ENCODE results near the gene POLA2. TPM values are rescaled to one million over a fixed set of nuclear protein-coding genes. Genes with fewer than 3 reads are reported as not detected.

POLA2 gene
- total and polyA plus RNA-seq, 2 donors (not counting 3 experiments of a cell fraction or from before 2014, with no cell fraction given): 24.0 to 30.0 TPM

- Histone ChIP-seq H3K9me1 (replicated peaks; ENCODE audit: control insufficient read depth, extremely low read depth, insufficient read depth, low read length) (no peaks in the 10 kb centered on the region), H3K36me3 (ENCODE audit: control insufficient read depth in 2 of 2, extremely low read depth in 1 of 2, insufficient read depth in 2 of 2, low read length in 2 of 2) (peaks cover 22 to 26% of the 10 kb centered on the region in 2 experiments), H3K4me2 (ENCODE audit: insufficient read depth, low read length) (no peak overlapping the region), H3K79me2 (ENCODE audit: control insufficient read depth, insufficient read depth, low read length) (peaks cover 67% of the 10 kb centered on the region), H4K20me1 (replicated peaks; ENCODE audit: control insufficient read depth, extremely low read depth, insufficient read depth, low read length) (no peaks in the 10 kb centered on the region), H3K4me1 (ENCODE audit: control insufficient read depth, extremely low read depth, insufficient read depth, low read length) (peaks cover 19% of the 10 kb centered on the region), H3K27ac (ENCODE audit: insufficient read depth, low read depth, low read length) (no peak overlapping the region), H3K9ac (replicated peaks; ENCODE audit: extremely low read depth, insufficient read depth, low read length) (no peak overlapping the region), H3K4me3 (replicated peaks in 1 of 3; ENCODE audit: insufficient read depth in 1 of 3, low read depth in 1 of 3, low read length in 3 of 3) (no peak overlapping the region), H2AFZ (ENCODE audit: low read depth, low read length) (no peak overlapping the region), H3K27me3 (ENCODE audit: control insufficient read depth in 2 of 2, insufficient read depth in 2 of 2, low read length in 2 of 2) (no peaks in the 10 kb centered on the region), H3K9me3 (replicated peaks; ENCODE audit: control insufficient read depth, insufficient read depth, low read length) (no peaks in the 10 kb centered on the region)
- DNase-seq (ENCODE audit: low read depth, low spot score) (no peak), FAIRE-seq (no peak)
- ChIA-PET CTCF (interaction anchor here (1.5 to 9.0 kb wide), 2 partner anchors 11 to 46 kb away, joined by 5 to 345 read pairs; partner anchors contain the start of gene DPF2), POLR2A (no interaction called here)
- TF ChIP-seq MYC (IDR thresholded peaks at IDR 0.05; ENCODE audit: low read depth, low read length) (no peak), POLR2AphosphoS5 (IDR thresholded peaks at IDR 0.05; ENCODE audit: insufficient read depth, low read depth, low read length) (no peak), EZH2 (IDR thresholded peaks at IDR 0.05; ENCODE audit: borderline replicate concordance, low read depth, low read length, severe bottlenecking) (no peak), GATA2 (IDR thresholded peaks at IDR 0.05; ENCODE audit: insufficient read depth, insufficient read length, low read depth, low read length) (no peak), MAX (IDR thresholded peaks at IDR 0.05; ENCODE audit: insufficient read depth, insufficient read length) (no peak), JUN (IDR thresholded peaks at IDR 0.05; ENCODE audit: borderline replicate concordance, insufficient read depth, insufficient read length, low read depth) (no peak), FOS (IDR thresholded peaks at IDR 0.05; ENCODE audit: borderline replicate concordance, insufficient read depth, low read length) (no peak), POLR2A (IDR thresholded peaks at IDR 0.05; ENCODE audit: low read depth, low read length) (no peak), CTCF (IDR thresholded peaks at IDR 0.05; ENCODE audit: extremely low read depth in 1 of 2, insufficient read depth in 1 of 2, low read depth in 1 of 2, low read length in 2 of 2) (no peak)
- no TSS peak for BruUV-seq (replicated peaks)
- intact Hi-C loops (cut with micrococcal nuclease) (no loop called here), dilution Hi-C loops (cut with MboI; ENCODE audit: extremely low pct_ligation_motif_present, low sequenced_read_pairs) (no loop called here)
These were observed 59.3 kb downstream of the POLA2 start for GRCh38 chr11:65321076-65321475.

All from endothelial cell of umbilical vein (primary cell).